Sigmoid colon (tissue), 7 donors: Measurements from ENCODE around the gene PIMREG. TPM values are rescaled to one million over a fixed set of nuclear protein-coding genes. Genes with fewer than 3 reads are reported as not detected.

ENCODE experiments used
- DNase-seq: peaks from one replicate; pipeline ENCODE4 v3.0.0-alpha.2; 2019
- H3K27ac ChIP-seq, 4 donors: fragments of 200-600 bp; sonication (generic); one replicate each; pipeline ENCODE4 v1.5.1; 2016 to 2019; ENCODE audit warnings: mild to moderate bottlenecking in 1 of 4
- H3K27me3 ChIP-seq, 3 donors: fragments of 200-600 bp; sonication (generic); one replicate each; pipeline ENCODE4 v1.5.1; 2019; ENCODE audit warnings: mild to moderate bottlenecking in 1 of 3
- H3K36me3 ChIP-seq, 4 donors: fragments of 200-600 bp; sonication (generic); one replicate each; pipeline ENCODE4 v1.5.1; 2016 to 2019
- H3K4me1 ChIP-seq, 4 donors: fragments of 200-600 bp; sonication (generic); one replicate each; pipeline ENCODE4 v1.5.1; 2017 to 2019
- H3K4me3 ChIP-seq, 4 donors: fragments of 200-600 bp; sonication (generic); one replicate each; pipeline ENCODE4 v1.5.1; 2017 to 2019; ENCODE audit warnings: mild to moderate bottlenecking in 2 of 4, moderate library complexity in 1 of 4
- H3K9me3 ChIP-seq, 4 donors: fragments of 200-600 bp in 3 of 4; sonication (generic) in 3 of 4; one replicate each; pipeline versions ENCODE4 v1.5.1 to v1.6.1; 2013 to 2019
- EP300 ChIP-seq, 4 donors: sonication (generic); formaldehyde crosslinking; IDR thresholded peaks; one replicate each; pipeline ENCODE4 v1.6.1; 2017; ENCODE audit warnings: antibody characterized with exemption in 4 of 4
- POLR2A ChIP-seq, 2 donors: fragments of 450-650 bp; IDR thresholded peaks; one replicate each; pipeline ENCODE4 v1.6.1; 2016; ENCODE audit warnings: antibody characterized with exemption in 2 of 2, mild to moderate bottlenecking in 2 of 2, moderate library complexity in 2 of 2
- POLR2AphosphoS5 ChIP-seq, 4 donors: sonication (generic); formaldehyde crosslinking; IDR thresholded peaks; one replicate each; pipeline ENCODE4 v1.6.1; 2017; ENCODE audit warnings: antibody characterized with exemption in 4 of 4
- WGBS, 2 donors: extraction: QIAGEN DNeasy Blood & Tissue Kit; methylation state at CpG; one replicate each; pipeline ENCODE4 v1.1.7; 2013; 5-methylcytosine and 5-hydroxymethylcytosine counted together
- intact Hi-C: fragments of 100-400 bp; cut with DNase I; formaldehyde crosslinking; loops from one replicate; pipeline ENCODE4 v1.15.1; 2023
- polyA plus RNA-seq, 3 donors: library from polyadenylated mRNA; stranded (reverse); fragments of 200-250 nt; gene quantifications; one replicate each; pipeline ENCODE4 v1.2.3, GENCODE V29; 2013
- total RNA-seq, 4 donors: library from RNA; depleted of rRNA; stranded (reverse); fragments of >200 nt; gene quantifications; one replicate each; pipeline ENCODE4 v1.1.0, GENCODE V29; 2016
- TF ChIP-seq, protein P1 (sequence below), 4 experiments: fragments of 450-650 bp in 3 of 4; fragments of 200-600 bp in 1 of 4; IDR thresholded peaks; one replicate each; pipeline ENCODE4 v1.5.1; 2016 to 2019; ENCODE audit warnings: antibody characterized with exemption in 4 of 4, mild to moderate bottlenecking in 3 of 4, moderate library complexity in 2 of 4
- donor health status: healthy with polysubstance abuse.
- donor health status: Bipolar disorder and iron deficiency.
- donor health status: healthy.

PIMREG gene
- total and polyA plus RNA-seq, 7 donors: 2.5 to 7.8 TPM; not detected in 5

DNA sequence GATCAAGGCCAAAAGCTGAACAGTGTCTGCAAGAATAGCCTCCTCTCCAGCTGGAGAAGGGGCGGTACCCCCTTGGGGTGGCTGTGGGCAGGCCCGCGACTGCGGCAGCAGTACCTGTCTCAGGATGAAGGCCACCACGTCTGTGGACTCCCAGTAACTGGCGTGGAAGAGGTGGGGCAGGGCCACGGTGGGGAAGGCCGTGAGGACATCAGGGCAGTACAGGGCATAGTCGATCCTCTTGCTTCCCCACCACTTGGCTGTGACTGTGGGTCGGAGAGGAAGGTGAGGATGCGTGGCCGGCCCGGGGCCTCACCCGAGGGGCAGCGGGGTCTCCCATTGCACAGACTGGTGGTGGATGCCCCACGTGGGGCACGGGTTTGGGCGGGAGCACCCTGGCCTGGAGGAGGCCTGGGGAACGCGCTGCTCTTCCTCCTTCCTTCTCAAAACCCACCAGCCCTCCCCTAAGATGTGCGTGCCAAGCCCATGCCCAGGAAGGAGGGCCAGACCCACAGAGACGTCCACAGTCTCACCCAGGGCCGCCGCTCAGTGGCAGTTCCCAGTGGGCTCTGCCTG is 26.0 kb downstream of the PIMREG start:
- no peaks in the 10 kb centered on the region for H3K9me3 ChIP-seq
- H3K36me3 ChIP-seq: peaks cover 0 to 8% (median 2%) of the 10 kb centered on the region in 4 donors
- no peak overlapping the region for H3K27ac ChIP-seq
- H3K4me1 ChIP-seq: peaks cover 0 to 12% (median 0%) of the 10 kb centered on the region in 4 donors
- no peaks in the 10 kb centered on the region for H3K27me3 ChIP-seq
- DNase-seq: no peak
- TF ChIP-seq POLR2AphosphoS5 (IDR thresholded peaks at IDR 0.05) (no peak), POLR2A (IDR thresholded peaks at IDR 0.05) (no peak), EP300 (IDR thresholded peaks at IDR 0.05) (no peak)
- TF ChIP-seq, protein P1, sequence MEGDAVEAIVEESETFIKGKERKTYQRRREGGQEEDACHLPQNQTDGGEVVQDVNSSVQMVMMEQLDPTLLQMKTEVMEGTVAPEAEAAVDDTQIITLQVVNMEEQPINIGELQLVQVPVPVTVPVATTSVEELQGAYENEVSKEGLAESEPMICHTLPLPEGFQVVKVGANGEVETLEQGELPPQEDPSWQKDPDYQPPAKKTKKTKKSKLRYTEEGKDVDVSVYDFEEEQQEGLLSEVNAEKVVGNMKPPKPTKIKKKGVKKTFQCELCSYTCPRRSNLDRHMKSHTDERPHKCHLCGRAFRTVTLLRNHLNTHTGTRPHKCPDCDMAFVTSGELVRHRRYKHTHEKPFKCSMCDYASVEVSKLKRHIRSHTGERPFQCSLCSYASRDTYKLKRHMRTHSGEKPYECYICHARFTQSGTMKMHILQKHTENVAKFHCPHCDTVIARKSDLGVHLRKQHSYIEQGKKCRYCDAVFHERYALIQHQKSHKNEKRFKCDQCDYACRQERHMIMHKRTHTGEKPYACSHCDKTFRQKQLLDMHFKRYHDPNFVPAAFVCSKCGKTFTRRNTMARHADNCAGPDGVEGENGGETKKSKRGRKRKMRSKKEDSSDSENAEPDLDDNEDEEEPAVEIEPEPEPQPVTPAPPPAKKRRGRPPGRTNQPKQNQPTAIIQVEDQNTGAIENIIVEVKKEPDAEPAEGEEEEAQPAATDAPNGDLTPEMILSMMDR (IDR thresholded peaks at IDR 0.05): no peak
- H3K4me3 ChIP-seq: no peak overlapping the region
- intact Hi-C loops: loop anchor here (5.0 kb wide), 3 partner anchors 87 to 172 kb away; partner anchors contain the start of genes KIAA0753, PITPNM3 and TXNDC17
- 93 to 94% methylated on average over 24 of the region's 24 CpGs for WGBS, 2 donors

DNA sequence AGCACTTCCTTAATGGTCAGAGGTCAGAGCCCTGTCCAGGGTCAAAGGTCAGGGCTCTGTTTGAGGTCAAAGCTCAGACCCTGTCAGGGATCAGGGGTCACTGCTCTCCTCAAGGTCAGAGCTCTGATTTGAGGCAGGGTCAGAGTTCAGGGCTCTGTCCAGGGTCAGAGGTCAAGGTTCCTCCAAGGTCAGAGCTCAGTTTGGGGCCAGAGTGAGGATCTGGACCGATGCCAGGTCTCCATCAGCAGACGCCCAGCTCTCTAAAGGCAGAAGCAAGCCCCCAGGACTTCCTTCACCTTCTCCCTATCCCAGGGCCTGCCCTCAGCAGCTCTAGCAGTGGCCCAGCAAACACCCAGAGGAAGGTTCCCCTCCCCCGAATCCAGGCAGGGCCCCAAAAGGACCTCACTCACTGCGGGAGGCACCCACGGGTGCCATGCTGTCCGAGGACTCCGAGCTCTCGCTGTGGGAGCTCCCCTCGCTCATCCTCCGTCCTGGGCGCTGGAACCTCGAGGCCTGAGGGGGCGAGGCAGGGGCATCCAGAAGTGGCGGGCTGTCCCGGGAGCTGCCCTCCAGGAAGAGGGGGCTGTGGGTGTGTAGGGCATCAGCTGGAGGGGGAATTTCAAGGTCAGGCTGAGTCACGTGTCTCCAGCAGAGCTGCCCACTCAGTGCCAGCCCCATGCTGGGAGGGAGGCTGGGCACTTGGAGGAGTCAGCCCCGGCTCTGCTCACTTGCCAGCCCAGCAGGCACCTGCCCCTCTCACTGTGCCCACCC is 26.7 kb downstream of the PIMREG start:
- no peaks in the 10 kb centered on the region for H3K27me3 ChIP-seq
- H3K27ac ChIP-seq: no peak overlapping the region
- intact Hi-C loops: loop anchor here (5.0 kb wide), 3 partner anchors 86 to 171 kb away; partner anchors contain the start of genes KIAA0753, PITPNM3 and TXNDC17
- peaks cover 0 to 19% (median 0%) of the 10 kb centered on the region in 4 donors for H3K4me1 ChIP-seq
- H3K9me3 ChIP-seq: no peaks in the 10 kb centered on the region
- no peak for TF ChIP-seq POLR2AphosphoS5 (IDR thresholded peaks at IDR 0.05)
- TF ChIP-seq EP300 (IDR thresholded peaks at IDR 0.05): no peak
- TF ChIP-seq POLR2A (IDR thresholded peaks at IDR 0.05): no peak
- TF ChIP-seq, protein P1 (IDR thresholded peaks at IDR 0.05): no peak
- DNase-seq: no peak
- H3K36me3 ChIP-seq: peaks cover 0 to 8% (median 2%) of the 10 kb centered on the region in 4 donors
- WGBS, 2 donors: 91 to 92% methylated on average over 17 of the region's 17 CpGs
- no peak overlapping the region for H3K4me3 ChIP-seq

DNA sequence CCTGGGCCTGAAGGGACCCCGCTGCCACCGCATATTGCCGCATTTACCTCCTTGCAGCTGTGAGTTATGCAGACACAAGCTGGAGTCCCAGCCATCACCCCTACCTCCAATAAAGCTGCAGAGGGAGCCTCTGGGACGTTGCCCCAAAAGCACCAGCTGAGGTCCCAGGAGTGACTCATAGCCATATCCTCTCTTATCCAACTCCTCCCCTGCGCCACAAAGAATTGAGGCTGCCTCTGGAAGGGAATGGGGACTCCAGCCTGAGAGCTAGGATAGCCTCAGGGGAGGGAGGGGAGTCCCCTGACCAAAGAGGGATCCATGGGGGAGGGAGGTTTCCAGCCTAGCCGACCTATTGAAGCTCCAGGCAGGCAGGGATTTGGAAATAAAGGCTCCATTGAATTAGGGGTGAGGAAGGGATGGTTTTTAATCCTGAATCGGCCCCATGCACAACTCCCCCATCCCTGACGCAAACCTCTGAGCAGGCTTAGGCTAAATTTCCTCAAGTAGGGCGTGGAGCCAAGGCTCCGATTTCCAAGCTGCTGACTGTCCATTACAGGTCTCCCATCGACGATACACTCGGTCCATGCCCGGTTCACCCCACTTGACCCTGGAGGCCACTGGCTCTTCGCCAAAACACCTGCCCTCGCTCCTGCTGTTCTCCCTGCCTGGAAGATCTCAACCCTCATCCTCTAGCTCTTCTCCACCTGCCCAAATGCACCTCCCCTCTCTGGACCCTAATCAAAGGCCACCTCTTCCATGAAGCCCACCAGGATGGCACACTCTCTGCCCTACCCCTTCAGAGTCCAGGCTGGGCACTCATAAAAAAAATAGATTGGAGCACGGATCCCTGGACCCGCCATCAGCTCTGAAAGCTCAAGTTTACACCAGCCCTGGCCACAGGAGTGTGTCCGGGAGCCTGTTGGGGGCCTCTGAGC is 27.5 kb downstream of the PIMREG start:
- Histone ChIP-seq H3K4me3 (no peak overlapping the region), H3K9me3 (no peaks in the 10 kb centered on the region), H3K27me3 (no peaks in the 10 kb centered on the region), H3K27ac (no peak overlapping the region), H3K36me3 (peaks cover 0 to 8% (median 2%) of the 10 kb centered on the region in 4 donors), H3K4me1 (peaks cover 0 to 25% (median 0%) of the 10 kb centered on the region in 4 donors)
- WGBS, 2 donors: 85% methylated on average over 19 of the region's 19 CpGs
- TF ChIP-seq, protein P1 (IDR thresholded peaks at IDR 0.05): no peak
- TF ChIP-seq POLR2A (IDR thresholded peaks at IDR 0.05) (no peak), POLR2AphosphoS5 (IDR thresholded peaks at IDR 0.05) (no peak), EP300 (IDR thresholded peaks at IDR 0.05) (no peak)
- intact Hi-C loops: loop anchor here (5.0 kb wide), 3 partner anchors 86 to 171 kb away; partner anchors contain the start of genes KIAA0753, PITPNM3 and TXNDC17
- DNase-seq: no peak

DNA sequence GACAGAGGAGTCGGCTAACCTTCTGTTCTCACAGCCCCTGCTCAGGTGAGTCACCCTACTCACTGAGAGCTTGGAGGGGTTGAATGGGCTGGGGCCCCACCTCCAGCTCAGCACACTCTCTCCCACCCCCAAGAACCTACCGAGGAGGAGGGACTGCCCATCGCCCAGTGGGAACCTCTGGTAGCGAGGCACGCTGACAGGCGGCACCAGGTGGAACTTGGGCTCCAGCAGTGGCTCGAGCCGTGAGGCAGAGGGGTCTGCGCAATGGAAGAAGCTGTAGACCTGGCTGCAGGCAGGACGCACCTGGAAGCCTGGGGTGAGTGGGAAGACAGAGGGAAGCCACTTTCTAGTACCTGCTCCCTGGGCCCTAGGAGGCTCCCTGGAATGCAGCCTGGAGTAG is 28.3 kb downstream of the PIMREG start:
- Histone ChIP-seq H3K9me3 (no peaks in the 10 kb centered on the region), H3K27ac (no peak overlapping the region), H3K4me3 (no peak overlapping the region), H3K27me3 (no peaks in the 10 kb centered on the region), H3K36me3 (peaks cover 0 to 8% (median 2%) of the 10 kb centered on the region in 4 donors), H3K4me1 (peaks cover 0 to 25% (median 0%) of the 10 kb centered on the region in 4 donors)
- TF ChIP-seq, protein P1 (IDR thresholded peaks at IDR 0.05): no peak
- TF ChIP-seq EP300 (IDR thresholded peaks at IDR 0.05) (no peak), POLR2A (IDR thresholded peaks at IDR 0.05) (no peak), POLR2AphosphoS5 (IDR thresholded peaks at IDR 0.05) (no peak)
- intact Hi-C loops: loop anchor here (5.0 kb wide), 3 partner anchors 85 to 170 kb away; partner anchors contain the start of genes KIAA0753, PITPNM3 and TXNDC17
- DNase-seq: no peak
- WGBS, 2 donors: 93 to 95% methylated on average over 10 of the region's 10 CpGs
